Measurements from ENCODE around the gene NEMP2. TPM values are rescaled to one million over a fixed set of nuclear protein-coding genes. Genes with fewer than 3 reads are reported as not detected.
"Not testable (repeated sequence)": the region's sequence is repeated elsewhere in the genome, so short reads cannot be mapped to it uniquely, and the experiment has no call there.

Gene NEMP2
- total RNA-seq, 1 experiment from 2014 or later = 11.1 TPM

DNA sequence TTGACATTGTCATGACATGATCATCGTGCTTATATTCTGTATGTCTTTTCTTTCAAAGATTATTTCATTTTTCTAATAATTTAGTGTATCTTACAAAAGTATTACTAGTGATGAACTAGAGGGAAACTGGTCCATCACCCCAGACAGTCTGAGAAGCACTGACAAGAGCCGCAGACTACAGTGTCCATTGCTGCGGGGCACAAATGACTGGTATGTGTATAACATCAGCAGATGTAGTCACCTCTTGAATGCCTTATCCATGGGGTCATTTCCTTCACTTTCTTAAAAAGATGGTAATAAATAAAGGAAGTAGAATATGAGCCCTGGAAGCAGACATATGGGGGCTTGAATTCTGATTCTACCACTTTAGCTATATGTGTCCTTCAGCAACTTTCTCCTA lies 29.6 kb downstream of the NEMP2 start:
- Histone ChIP-seq H3K4me1 (ENCODE audit: low read length) (peaks cover 20% of the 10 kb centered on the region), H3K9me3 (ENCODE audit: low read length) (no peaks in the 10 kb centered on the region), H3K4me3 (ENCODE audit: low read length) (no peak overlapping the region), H3K79me2 (ENCODE audit: low read length) (no peaks in the 10 kb centered on the region; the same call in 1 of the 2 replicates), H2AFZ (ENCODE audit: low read length) (no peak overlapping the region), H3K9ac (ENCODE audit: low read length) (no peak overlapping the region), H4K20me1 (ENCODE audit: insufficient read depth, low read depth, low read length) (no peaks in the 10 kb centered on the region), H3K9me2 (replicated peaks; ENCODE audit: insufficient read depth, low read length) (no peaks in the 10 kb centered on the region), H3K4me2 (ENCODE audit: low read depth, low read length, poor library complexity, severe bottlenecking) (no peak overlapping the region), H3K27ac (ENCODE audit: low read length) (no peak overlapping the region), H3K36me3 (ENCODE audit: insufficient read depth, low read length) (peaks cover 57% of the 10 kb centered on the region; the same call in 1 of the 2 replicates), H3K27me3 (ENCODE audit: low read length) (no peaks in the 10 kb centered on the region)
- no peak for DNase-seq

DNA sequence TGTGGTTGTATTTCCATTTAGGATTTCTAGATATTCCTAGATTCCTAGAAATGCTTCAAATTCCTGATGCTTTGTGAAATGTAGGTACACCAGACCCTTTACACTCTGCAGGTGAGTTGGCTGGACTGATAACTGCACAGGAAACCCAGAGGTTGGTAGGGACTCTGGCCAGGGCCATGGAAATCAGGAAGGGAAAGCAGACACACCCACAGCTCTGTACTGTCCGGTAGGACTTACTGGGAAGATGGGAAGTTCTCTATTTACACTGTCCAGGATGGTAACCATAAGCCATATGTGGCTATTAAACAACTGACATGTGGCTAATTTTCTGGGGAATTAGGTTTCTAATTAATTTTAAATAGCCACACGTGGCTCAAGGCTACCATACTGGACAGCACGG lies 31.4 kb downstream of the NEMP2 start:
- peaks cover 20% of the 10 kb centered on the region for H3K4me1 ChIP-seq (ENCODE audit: low read length)
- H3K79me2 ChIP-seq (ENCODE audit: low read length) = no peaks in the 10 kb centered on the region; the same call in 1 of the 2 replicates
- H3K9me2 ChIP-seq (replicated peaks; ENCODE audit: insufficient read depth, low read length) = no peaks in the 10 kb centered on the region
- H3K4me3 ChIP-seq (ENCODE audit: low read length) = no peak overlapping the region
- H3K36me3 ChIP-seq (ENCODE audit: insufficient read depth, low read length) = peaks cover 64% of the 10 kb centered on the region; the same call in 1 of the 2 replicates
- H3K9ac ChIP-seq (ENCODE audit: low read length) = no peak overlapping the region
- no peaks in the 10 kb centered on the region for H3K9me3 ChIP-seq (ENCODE audit: low read length)
- H3K4me2 ChIP-seq (ENCODE audit: low read depth, low read length, poor library complexity, severe bottlenecking) = no peak overlapping the region
- no peak overlapping the region for H3K27ac ChIP-seq (ENCODE audit: low read length)
- H4K20me1 ChIP-seq (ENCODE audit: insufficient read depth, low read depth, low read length) = no peaks in the 10 kb centered on the region
- H2AFZ ChIP-seq (ENCODE audit: low read length) = no peak overlapping the region
- no peaks in the 10 kb centered on the region for H3K27me3 ChIP-seq (ENCODE audit: low read length)
- DNase-seq = no peak

DNA sequence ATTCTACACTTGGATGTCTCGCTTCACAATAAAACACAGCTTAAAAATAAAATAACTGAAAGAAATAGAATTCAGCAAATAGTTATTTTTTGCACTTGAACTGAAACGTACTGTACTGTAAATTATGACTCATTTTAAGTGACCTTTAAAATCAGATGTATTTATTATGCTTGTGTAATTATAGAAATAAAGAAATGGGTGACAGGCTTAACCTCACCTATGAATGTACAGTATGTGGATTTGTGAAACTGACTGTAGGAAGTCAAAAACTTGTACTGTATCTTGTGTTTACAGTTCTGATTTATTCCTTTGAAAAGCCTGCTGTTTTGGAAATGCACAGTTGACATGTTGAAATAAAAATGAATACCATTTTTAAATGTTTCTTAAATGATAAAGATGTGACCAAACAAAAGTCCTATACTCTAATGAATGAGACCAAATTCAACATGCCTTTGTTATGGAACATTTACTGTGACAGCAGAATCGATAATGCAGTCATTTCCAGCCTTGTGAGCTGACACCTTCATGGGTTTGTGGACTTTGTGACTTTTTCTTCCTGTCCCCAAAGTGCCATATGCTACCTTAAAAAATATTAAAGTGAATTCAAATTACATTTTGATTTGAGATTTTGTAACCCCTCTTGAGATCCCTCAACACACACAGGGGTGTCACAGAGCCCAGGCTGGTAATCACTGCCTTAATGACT lies 32.7 kb downstream of the NEMP2 start:
- Histone ChIP-seq H2AFZ (ENCODE audit: low read length) (no peak overlapping the region), H3K4me3 (ENCODE audit: low read length) (no peak overlapping the region), H3K4me2 (ENCODE audit: low read depth, low read length, poor library complexity, severe bottlenecking) (no peak overlapping the region), H3K4me1 (ENCODE audit: low read length) (peaks cover 9% of the 10 kb centered on the region), H3K27me3 (ENCODE audit: low read length) (no peaks in the 10 kb centered on the region), H4K20me1 (ENCODE audit: insufficient read depth, low read depth, low read length) (no peaks in the 10 kb centered on the region), H3K9ac (ENCODE audit: low read length) (no peak overlapping the region), H3K79me2 (ENCODE audit: low read length) (no peaks in the 10 kb centered on the region; the same call in 1 of the 2 replicates), H3K27ac (ENCODE audit: low read length) (no peak overlapping the region), H3K9me3 (ENCODE audit: low read length) (no peaks in the 10 kb centered on the region), H3K9me2 (replicated peaks; ENCODE audit: insufficient read depth, low read length) (no peaks in the 10 kb centered on the region), H3K36me3 (ENCODE audit: insufficient read depth, low read length) (peaks cover 70% of the 10 kb centered on the region; the same call in 1 of the 2 replicates)
- no peak for DNase-seq

DNA sequence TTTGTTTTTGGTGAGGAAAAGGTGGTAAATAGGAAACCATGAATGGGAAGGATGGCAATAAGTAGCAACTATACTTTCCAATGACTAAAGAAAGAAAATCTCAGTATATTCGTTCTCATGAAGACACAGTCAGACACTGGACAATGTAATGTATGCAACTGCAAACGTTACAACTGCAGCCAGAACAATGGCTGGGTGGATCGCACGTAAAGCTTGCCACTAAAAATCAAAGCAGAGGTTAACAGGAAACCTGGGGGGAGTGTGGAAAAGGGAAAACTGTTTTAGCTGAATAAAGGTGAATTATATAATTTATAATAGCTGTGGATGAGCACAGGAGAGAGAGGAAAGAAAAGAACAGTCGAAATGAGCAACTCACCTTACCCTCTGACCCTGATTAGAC lies 33.3 kb downstream of the NEMP2 start:
- Histone ChIP-seq H3K9me2 (replicated peaks; ENCODE audit: insufficient read depth, low read length) (no peaks in the 10 kb centered on the region), H3K27ac (ENCODE audit: low read length) (no peak overlapping the region), H3K27me3 (ENCODE audit: low read length) (no peaks in the 10 kb centered on the region), H3K4me3 (ENCODE audit: low read length) (no peak overlapping the region), H3K9ac (ENCODE audit: low read length) (no peak overlapping the region), H3K36me3 (ENCODE audit: insufficient read depth, low read length) (peaks cover 67% of the 10 kb centered on the region; the same call in 1 of the 2 replicates), H2AFZ (ENCODE audit: low read length) (no peak overlapping the region), H3K9me3 (ENCODE audit: low read length) (no peaks in the 10 kb centered on the region), H4K20me1 (ENCODE audit: insufficient read depth, low read depth, low read length) (no peaks in the 10 kb centered on the region), H3K79me2 (ENCODE audit: low read length) (no peaks in the 10 kb centered on the region; the same call in 1 of the 2 replicates), H3K4me2 (ENCODE audit: low read depth, low read length, poor library complexity, severe bottlenecking) (no peak overlapping the region), H3K4me1 (ENCODE audit: low read length) (peaks cover 3% of the 10 kb centered on the region)
- no peak for DNase-seq

DNA sequence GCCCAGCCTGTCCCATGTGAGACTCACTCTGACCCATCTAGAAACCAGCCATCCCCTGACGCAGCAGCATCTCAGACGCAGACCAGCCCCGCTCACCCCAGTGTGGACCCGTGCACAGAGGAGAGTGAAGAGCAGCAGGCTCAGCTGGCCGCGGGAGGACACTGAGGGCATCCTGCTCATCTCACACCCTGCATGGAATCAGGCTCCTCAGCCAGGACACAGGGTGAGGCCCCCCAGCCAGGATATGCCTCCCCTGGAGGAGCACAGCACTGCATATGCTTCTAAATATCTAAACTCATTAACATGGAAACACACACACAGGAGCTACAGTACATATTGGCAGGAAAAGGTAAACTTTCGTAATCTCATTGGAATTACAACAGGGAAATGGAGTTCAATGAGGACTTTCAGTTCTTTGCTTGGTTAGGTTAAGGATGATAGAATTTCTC lies 34.4 kb downstream of the NEMP2 start:
- H3K4me2 ChIP-seq (ENCODE audit: low read depth, low read length, poor library complexity, severe bottlenecking) = no peak overlapping the region
- no peaks in the 10 kb centered on the region for H3K4me1 ChIP-seq (ENCODE audit: low read length)
- H3K9me3 ChIP-seq (ENCODE audit: low read length) = no peaks in the 10 kb centered on the region
- no peak overlapping the region for H3K27ac ChIP-seq (ENCODE audit: low read length)
- no peak overlapping the region for H3K9ac ChIP-seq (ENCODE audit: low read length)
- no peaks in the 10 kb centered on the region for H3K27me3 ChIP-seq (ENCODE audit: low read length)
- H3K4me3 ChIP-seq (ENCODE audit: low read length) = no peak overlapping the region
- no peak for DNase-seq
- H3K36me3 ChIP-seq (ENCODE audit: insufficient read depth, low read length) = peaks cover 55% of the 10 kb centered on the region; the same call in 1 of the 2 replicates
- H3K9me2 ChIP-seq (replicated peaks; ENCODE audit: insufficient read depth, low read length) = no peaks in the 10 kb centered on the region
- no peaks in the 10 kb centered on the region for H4K20me1 ChIP-seq (ENCODE audit: insufficient read depth, low read depth, low read length)
- H2AFZ ChIP-seq (ENCODE audit: low read length) = no peak overlapping the region
- H3K79me2 ChIP-seq (ENCODE audit: low read length) = no peaks in the 10 kb centered on the region; the same call in 1 of the 2 replicates

DNA sequence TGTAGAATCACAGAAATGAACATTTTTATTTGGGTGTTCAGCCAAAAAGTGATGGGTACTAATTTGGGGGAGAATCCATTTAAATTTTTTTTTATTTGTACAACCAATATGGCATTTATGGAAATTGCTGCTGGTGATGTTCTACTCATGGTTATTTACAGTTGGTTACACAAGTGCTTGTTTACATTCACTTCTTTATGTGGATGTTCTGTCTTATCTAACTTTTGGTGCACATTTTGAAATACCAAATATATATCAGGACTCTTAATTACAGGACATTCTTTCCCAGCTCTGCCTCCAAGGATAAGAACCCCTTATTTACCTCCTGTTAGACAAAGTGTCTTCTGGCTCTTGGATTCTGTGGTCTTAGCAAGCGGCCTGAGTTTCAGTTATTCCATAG lies 35.2 kb downstream of the NEMP2 start:
- H3K4me1 ChIP-seq (ENCODE audit: low read length) = no peaks in the 10 kb centered on the region
- H3K9me2 ChIP-seq (replicated peaks; ENCODE audit: insufficient read depth, low read length) = no peaks in the 10 kb centered on the region
- H3K79me2 ChIP-seq (ENCODE audit: low read length) = no peaks in the 10 kb centered on the region; the same call in 1 of the 2 replicates
- no peak overlapping the region for H3K4me2 ChIP-seq (ENCODE audit: low read depth, low read length, poor library complexity, severe bottlenecking)
- no peaks in the 10 kb centered on the region for H3K9me3 ChIP-seq (ENCODE audit: low read length)
- no peaks in the 10 kb centered on the region for H4K20me1 ChIP-seq (ENCODE audit: insufficient read depth, low read depth, low read length)
- H3K36me3 ChIP-seq (ENCODE audit: insufficient read depth, low read length) = peaks cover 49% of the 10 kb centered on the region; the same call in 1 of the 2 replicates
- no peak overlapping the region for H3K9ac ChIP-seq (ENCODE audit: low read length)
- H3K4me3 ChIP-seq (ENCODE audit: low read length) = no peak overlapping the region
- no peaks in the 10 kb centered on the region for H3K27me3 ChIP-seq (ENCODE audit: low read length)
- no peak for DNase-seq
- H3K27ac ChIP-seq (ENCODE audit: low read length) = no peak overlapping the region
- H2AFZ ChIP-seq (ENCODE audit: low read length) = no peak overlapping the region

DNA sequence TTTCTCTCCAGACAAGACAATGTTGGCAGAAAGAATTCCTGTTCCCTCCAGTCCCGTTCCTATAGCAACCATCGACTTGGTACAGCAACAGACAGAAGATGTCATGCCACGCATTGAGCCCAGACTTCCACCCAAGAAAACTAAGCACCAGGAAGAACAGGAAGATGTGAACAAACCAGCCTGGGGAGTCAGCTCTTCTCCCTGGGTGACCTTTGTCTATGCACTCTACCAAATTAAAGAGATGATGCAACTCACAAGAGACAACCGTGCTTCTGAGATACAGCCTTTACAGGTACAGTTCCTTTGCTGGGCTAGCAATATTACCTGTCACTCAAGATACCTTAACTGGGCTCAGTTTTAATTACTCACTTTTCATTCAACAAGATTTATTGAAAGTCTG lies 37.1 kb downstream of the NEMP2 start:
- Histone ChIP-seq H3K9ac (ENCODE audit: low read length) (no peak overlapping the region), H3K4me2 (ENCODE audit: low read depth, low read length, poor library complexity, severe bottlenecking) (no peak overlapping the region), H3K4me1 (ENCODE audit: low read length) (no peaks in the 10 kb centered on the region), H3K4me3 (ENCODE audit: low read length) (no peak overlapping the region), H3K27ac (ENCODE audit: low read length) (no peak overlapping the region), H3K27me3 (ENCODE audit: low read length) (no peaks in the 10 kb centered on the region), H3K9me2 (replicated peaks; ENCODE audit: insufficient read depth, low read length) (no peaks in the 10 kb centered on the region), H3K9me3 (ENCODE audit: low read length) (no peaks in the 10 kb centered on the region), H4K20me1 (ENCODE audit: insufficient read depth, low read depth, low read length) (no peaks in the 10 kb centered on the region), H2AFZ (ENCODE audit: low read length) (no peak overlapping the region), H3K79me2 (ENCODE audit: low read length) (peaks cover 3% of the 10 kb centered on the region), H3K36me3 (ENCODE audit: insufficient read depth, low read length) (peaks cover 36% of the 10 kb centered on the region; the same call in 1 of the 2 replicates)
- no peak for DNase-seq

DNA sequence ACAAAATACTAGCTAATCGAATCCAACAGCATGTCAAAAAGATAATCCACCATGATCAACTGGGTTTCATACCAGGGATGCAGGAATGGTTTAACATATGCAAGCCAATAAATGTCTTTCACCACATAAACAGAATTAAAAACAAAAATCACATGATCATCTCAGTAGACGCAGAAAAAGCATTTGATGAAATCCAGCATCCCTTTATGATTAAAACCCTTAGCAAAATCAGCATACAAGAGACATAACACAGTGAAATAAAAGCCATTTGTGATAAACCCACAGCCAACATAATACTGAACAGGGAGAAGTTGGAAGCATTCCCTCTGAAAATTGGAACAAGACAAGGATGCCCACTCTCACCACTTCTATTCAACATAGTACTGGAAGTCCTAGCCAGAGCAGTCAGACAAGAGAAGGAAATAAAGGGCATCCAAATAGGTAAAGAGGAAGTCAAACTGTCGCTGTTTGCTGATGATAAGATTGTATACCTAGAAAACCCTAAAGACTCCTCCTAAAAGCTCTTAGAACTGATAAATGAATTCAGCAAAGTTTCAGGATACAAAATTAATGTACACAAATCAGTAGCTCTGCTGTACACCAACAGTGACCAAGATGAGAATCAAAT lies 39.8 kb downstream of the NEMP2 start:
- H3K27me3 ChIP-seq (ENCODE audit: low read length); H3K9ac ChIP-seq (ENCODE audit: low read length); H3K4me1 ChIP-seq (ENCODE audit: low read length); H2AFZ ChIP-seq (ENCODE audit: low read length); H3K9me3 ChIP-seq (ENCODE audit: low read length); DNase-seq; H3K9me2 ChIP-seq (replicated peaks; ENCODE audit: insufficient read depth, low read length); H3K4me2 ChIP-seq (ENCODE audit: low read depth, low read length, poor library complexity, severe bottlenecking); H3K27ac ChIP-seq (ENCODE audit: low read length); H4K20me1 ChIP-seq (ENCODE audit: insufficient read depth, low read depth, low read length); H3K4me3 ChIP-seq (ENCODE audit: low read length): not testable (repeated sequence)
- Histone ChIP-seq H3K79me2 (ENCODE audit: low read length) (peaks cover 20% of the 10 kb centered on the region), H3K36me3 (ENCODE audit: insufficient read depth, low read length) (peaks cover 43% of the 10 kb centered on the region)
